Effector memory CD8-positive, alpha-beta T cell (primary cell): ENCODE measurements around the gene CHMP4B.

ENCODE experiments used
- ATAC-seq: fragments of 150-1000 bp; cut with Tn5 transposase; replicated peaks from 2 replicates; pipeline ENCODE4 v1.10.0; 2021; ENCODE audit warnings: mild to moderate bottlenecking, moderate library complexity
- DNase-seq, 3 experiments: peaks; one replicate each; pipeline ENCODE4 v3.0.0; 2021
- H3K27ac Mint-ChIP-seq, 2 donors: one replicate each; pipeline ENCODE4 v1.8.0; 2022; ENCODE audit warnings: mild to moderate bottlenecking in 2 of 2, mixed read lengths in 2 of 2, moderate library complexity in 2 of 2
- H3K27me3 Mint-ChIP-seq, 2 donors: one replicate each; pipeline ENCODE4 v1.8.0; 2022; ENCODE audit warnings: mixed read lengths in 2 of 2
- H3K36me3 Mint-ChIP-seq: one replicate; pipeline ENCODE4 v1.8.0; 2022; ENCODE audit warnings: mild to moderate bottlenecking, moderate library complexity, mixed read lengths; ENCODE audit not compliant: insufficient read depth
- H3K4me1 Mint-ChIP-seq, 2 donors: one replicate each; pipeline ENCODE4 v1.8.0; 2022; ENCODE audit warnings: low read depth in 2 of 2, mixed read lengths in 2 of 2
- H3K4me3 Mint-ChIP-seq, 2 donors: one replicate each; pipeline ENCODE4 v1.8.0; 2022; ENCODE audit warnings: mild to moderate bottlenecking in 2 of 2, mixed read lengths in 2 of 2, moderate library complexity in 2 of 2
- H3K9me3 Mint-ChIP-seq, 2 donors: one replicate each; pipeline ENCODE4 v1.8.0; 2022; ENCODE audit warnings: mixed read lengths in 2 of 2

Gene CHMP4B

DNA sequence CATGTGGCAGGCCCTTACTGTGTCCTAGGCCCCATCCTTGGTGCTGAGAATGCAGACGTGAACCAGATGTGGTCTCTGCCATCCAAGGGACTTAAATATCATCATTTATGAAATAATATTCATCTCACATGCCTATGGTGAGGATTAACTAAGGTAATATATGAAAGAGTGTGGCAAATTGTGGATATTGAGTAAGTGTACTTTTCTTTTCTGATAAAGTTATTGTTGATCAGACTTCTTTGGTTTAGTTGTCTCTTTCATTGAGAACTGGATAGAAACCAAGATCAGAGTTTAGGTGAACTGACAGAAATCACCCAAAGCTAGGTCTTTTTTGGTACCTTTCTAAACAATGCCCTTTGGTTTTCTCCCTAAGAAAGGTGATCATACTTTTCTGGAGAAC lies 5.0 kb downstream of the CHMP4B start:
- H3K27ac Mint-ChIP-seq = peak overlapping the region in 1 of 2 donors; percentile 23
- H3K4me1 Mint-ChIP-seq = peaks cover 61 to 81% of the 10 kb centered on the region in 2 donors
- ATAC-seq = no peak
- no peaks in the 10 kb centered on the region for H3K9me3 Mint-ChIP-seq
- no peak for DNase-seq
- peaks cover 13% of the 10 kb centered on the region for H3K36me3 Mint-ChIP-seq
- no peak overlapping the region for H3K4me3 Mint-ChIP-seq
- no peaks in the 10 kb centered on the region for H3K27me3 Mint-ChIP-seq

DNA sequence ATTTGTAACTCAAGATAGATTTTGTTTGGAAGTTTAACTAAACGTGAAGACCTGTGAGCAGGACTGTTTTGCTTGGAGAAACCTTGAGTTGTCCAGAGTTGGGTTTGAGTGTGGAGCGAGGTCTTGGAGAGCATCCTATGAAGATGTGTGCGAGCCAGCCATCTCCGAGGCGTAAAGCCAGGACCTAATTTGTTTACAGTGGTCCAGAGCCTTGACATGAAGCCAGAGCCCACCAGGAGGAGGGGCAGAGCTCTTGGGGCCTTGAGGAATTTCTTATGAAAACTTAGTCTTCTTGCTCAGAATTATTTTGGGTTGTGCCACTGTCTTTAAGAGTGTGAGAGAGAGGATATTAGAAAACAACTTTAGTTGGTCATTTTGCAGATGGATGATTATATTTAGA lies 6.3 kb downstream of the CHMP4B start:
- Mint-ChIP-seq H3K4me3 (no peak overlapping the region), H3K27me3 (no peaks in the 10 kb centered on the region), H3K27ac (peak overlapping the region in 1 of 2 donors; percentile 66), H3K4me1 (peaks cover 53 to 76% of the 10 kb centered on the region in 2 donors), H3K9me3 (no peaks in the 10 kb centered on the region), H3K36me3 (peaks cover 15% of the 10 kb centered on the region)
- ATAC-seq (no peak), DNase-seq (no peak)

DNA sequence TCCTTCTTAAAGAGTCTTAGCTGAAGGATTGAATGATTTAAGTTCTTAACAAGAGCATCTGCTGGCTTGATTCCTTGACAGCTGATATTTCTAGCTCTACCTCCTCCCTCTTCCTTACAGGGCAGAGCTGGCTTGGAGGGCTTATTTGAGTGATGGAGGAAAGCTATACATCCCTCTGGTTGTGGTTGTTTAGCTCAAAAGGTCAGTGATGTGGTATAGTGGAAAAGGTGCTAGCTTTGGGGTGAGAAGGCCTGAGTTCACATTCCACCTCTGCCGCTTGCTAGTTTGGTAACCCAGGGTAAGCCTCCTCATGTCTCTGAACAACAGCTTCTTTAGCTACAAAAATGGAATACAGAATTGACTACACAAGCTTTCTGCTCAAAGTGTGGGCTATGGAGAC lies 8.3 kb downstream of the CHMP4B start:
- DNase-seq (no peak), ATAC-seq (no peak)
- Mint-ChIP-seq H3K36me3 (peaks cover 19% of the 10 kb centered on the region), H3K9me3 (no peaks in the 10 kb centered on the region), H3K4me3 (no peak overlapping the region), H3K27me3 (no peaks in the 10 kb centered on the region), H3K4me1 (peaks cover 40 to 65% of the 10 kb centered on the region in 2 donors), H3K27ac (peak overlapping the region; percentile 19 to 66)

DNA sequence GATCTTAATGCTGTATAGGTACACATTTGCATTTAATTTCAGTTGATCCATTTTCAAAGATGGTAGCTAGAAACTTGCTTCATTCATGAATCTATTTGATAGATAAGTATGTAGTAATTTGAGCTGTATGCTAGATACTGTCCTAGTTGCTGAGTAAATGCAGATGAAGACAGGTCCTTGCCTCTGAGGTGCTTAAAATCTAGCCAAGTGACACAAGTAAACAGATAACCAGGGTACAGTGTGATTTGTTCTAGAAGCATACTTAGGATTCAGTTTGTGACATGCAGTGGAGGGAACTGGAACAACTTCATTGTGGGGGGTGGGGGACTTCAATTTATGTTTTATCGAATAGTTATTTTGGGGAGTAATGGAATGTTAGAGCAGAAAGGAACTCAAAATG lies 9.2 kb downstream of the CHMP4B start:
- Mint-ChIP-seq H3K27ac (peak overlapping the region in 1 of 2 donors; percentile 19), H3K36me3 (peaks cover 20% of the 10 kb centered on the region), H3K27me3 (no peaks in the 10 kb centered on the region), H3K4me1 (peaks cover 41 to 67% of the 10 kb centered on the region in 2 donors), H3K9me3 (no peaks in the 10 kb centered on the region), H3K4me3 (no peak overlapping the region)
- no peak for DNase-seq
- no peak for ATAC-seq

DNA sequence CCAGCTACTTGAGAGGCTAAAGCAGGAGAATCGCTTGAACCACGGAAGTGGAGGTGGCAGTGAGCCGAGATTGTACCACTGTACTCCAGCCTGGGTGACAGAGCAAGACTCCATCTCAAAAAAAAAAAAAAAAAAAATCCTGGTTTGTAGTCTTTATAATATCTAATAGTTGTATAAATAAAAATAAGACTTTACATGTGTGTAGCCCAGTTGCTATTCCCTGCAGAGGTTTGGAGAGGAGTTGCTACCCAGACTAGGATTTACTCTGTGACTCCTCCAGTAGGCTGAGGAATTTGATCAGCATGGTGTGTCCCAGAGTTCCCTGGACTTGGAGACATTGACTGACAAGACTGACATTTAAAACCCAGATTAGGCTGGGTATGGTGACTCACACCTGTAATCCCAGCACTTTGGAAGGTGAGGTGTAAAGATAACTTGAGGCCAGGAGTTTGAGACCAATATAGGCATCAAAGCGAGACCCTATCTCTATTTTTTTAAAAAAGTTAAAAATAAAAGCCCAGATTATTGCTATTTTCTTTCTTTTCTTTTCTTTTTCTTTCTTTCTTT lies 10.2 kb downstream of the CHMP4B start:
- H3K9me3 Mint-ChIP-seq = no peaks in the 10 kb centered on the region

DNA sequence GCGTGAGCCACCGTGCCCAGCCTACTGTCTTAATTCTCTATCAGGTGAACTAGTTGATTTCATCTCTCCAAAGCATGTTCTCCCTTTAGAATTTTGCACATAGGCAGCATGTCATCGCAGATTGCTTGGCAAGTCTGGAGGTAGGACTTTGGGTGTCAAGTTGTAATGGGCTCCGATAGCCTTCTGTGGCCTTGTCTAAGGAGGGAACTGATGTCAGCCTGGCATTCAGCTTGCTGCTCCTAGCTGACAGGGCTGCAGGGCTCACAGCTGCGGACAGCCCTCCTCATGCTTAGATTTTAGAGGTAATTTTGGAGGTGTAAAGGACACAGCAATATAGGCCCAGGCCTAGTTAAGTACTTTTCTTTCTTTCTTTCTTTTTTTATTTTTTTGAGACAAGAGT lies 11.3 kb downstream of the CHMP4B start:
- no peak for ATAC-seq
- peak overlapping the region in 1 of 2 donors; percentile 17 for H3K27ac Mint-ChIP-seq
- H3K9me3 Mint-ChIP-seq = no peaks in the 10 kb centered on the region
- DNase-seq = no peak
- H3K27me3 Mint-ChIP-seq = no peaks in the 10 kb centered on the region
- peaks cover 20% of the 10 kb centered on the region for H3K36me3 Mint-ChIP-seq
- peaks cover 48 to 67% of the 10 kb centered on the region in 2 donors for H3K4me1 Mint-ChIP-seq
- no peak overlapping the region for H3K4me3 Mint-ChIP-seq

More for the DNA sequence above, 10.2 kb downstream of the CHMP4B start:
- ATAC-seq (no peak), DNase-seq (no peak)
- Mint-ChIP-seq H3K27me3 (no peaks in the 10 kb centered on the region), H3K4me3 (no peak overlapping the region), H3K27ac (no peak overlapping the region), H3K4me1 (peaks cover 48 to 70% of the 10 kb centered on the region in 2 donors), H3K36me3 (peaks cover 20% of the 10 kb centered on the region)

DNA sequence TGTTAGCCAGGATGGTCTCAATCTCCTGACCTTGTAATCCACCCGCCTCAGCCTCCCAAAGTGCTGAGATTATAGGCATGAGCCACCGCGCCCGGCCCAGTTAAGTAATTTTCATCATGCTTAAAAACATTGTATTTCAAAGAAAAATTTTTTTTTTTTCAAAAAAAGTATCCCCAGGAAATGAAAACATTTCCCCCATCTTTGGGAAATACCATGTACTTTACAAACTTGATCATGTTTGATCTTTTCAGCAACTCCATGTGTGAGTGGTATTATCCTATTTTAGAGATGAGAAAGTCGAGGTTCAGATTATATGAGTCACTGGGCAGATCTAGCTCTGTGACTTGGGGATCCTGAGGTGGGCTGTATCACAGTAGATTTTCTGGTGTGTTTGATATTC lies 11.8 kb downstream of the CHMP4B start:
- Mint-ChIP-seq H3K4me1 (peaks cover 48 to 67% of the 10 kb centered on the region in 2 donors), H3K27me3 (no peaks in the 10 kb centered on the region), H3K9me3 (no peaks in the 10 kb centered on the region), H3K4me3 (no peak overlapping the region), H3K27ac (peak overlapping the region in 1 of 2 donors; percentile 17), H3K36me3 (peaks cover 20% of the 10 kb centered on the region)
- DNase-seq (no peak), ATAC-seq (no peak)

DNA sequence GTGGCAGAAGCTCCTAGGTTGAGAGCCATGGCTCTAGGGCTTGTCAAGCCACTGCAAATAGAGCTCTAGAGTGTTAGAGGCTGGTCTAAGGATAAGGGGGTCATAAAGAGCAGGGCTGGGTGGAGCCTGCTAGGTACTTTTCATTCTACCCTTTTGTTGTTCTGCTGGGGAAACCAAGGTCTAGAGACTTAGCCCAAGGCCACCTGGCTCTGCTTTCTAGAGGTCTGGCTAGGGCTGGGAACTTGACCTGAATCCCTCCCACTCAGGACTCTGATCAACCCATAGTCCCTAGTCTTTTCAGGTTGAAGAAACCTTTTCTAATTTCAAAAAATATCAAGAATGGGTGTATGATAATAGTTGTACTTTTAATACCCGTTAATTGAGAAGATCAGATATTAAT lies 13.7 kb downstream of the CHMP4B start:
- Mint-ChIP-seq H3K27me3 (no peaks in the 10 kb centered on the region), H3K9me3 (no peaks in the 10 kb centered on the region), H3K4me1 (peaks cover 49 to 66% of the 10 kb centered on the region in 2 donors), H3K27ac (peak overlapping the region in 1 of 2 donors; percentile 62), H3K4me3 (no peak overlapping the region), H3K36me3 (peaks cover 14% of the 10 kb centered on the region)
- ATAC-seq (no peak), DNase-seq (no peak)

DNA sequence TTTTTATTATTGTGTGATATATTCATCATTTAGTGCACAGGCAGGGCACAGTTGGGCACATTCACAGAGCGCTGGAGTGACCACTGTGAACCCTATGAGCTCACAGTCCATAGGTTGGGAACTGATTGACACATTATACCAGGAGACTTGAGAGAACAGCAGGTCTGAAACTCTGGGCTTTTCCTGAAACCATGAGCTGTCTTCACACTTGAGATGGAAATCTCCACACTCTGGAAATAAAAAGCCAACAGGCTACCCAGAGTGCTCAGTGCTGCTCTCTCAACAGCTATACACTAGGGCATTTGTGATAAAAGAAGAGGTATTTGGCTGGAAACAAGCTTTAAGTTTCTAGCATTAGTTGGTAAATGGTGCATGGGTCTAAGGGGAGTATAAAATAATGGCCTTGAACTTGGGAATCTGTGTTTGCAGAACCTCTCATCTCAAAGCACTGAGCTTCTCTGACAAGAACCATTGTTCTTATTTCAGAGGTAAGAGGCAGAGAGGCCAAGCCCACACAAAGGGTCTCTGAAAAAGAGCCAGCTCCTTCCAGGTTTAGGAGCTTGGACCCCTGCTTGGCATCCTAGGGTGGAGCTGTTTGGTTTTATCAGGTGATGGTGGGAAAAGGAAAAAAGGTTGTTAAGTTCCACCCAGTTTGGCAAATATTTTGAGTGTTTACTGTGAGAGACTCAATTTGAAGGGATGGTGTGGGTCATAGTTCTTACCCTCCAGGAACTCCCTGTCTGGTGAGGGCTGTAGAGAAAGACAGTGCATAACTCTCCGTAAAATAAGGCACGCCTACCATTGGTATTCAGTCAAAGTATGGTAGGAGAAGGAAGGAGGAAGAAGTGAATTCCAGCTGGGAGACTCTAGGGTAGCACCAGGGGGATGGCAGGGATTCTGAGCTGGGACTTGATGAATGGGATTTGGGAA lies 14.5 kb downstream of the CHMP4B start:
- Mint-ChIP-seq H3K36me3 (peaks cover 14% of the 10 kb centered on the region), H3K27ac (peak overlapping the region in 1 of 2 donors; percentile 56), H3K4me1 (peaks cover 49 to 68% of the 10 kb centered on the region in 2 donors), H3K4me3 (peak overlapping the region in 1 of 2 donors; percentile 1), H3K9me3 (no peaks in the 10 kb centered on the region), H3K27me3 (no peaks in the 10 kb centered on the region)
- no peak for ATAC-seq
- DNase-seq = no peak

DNA sequence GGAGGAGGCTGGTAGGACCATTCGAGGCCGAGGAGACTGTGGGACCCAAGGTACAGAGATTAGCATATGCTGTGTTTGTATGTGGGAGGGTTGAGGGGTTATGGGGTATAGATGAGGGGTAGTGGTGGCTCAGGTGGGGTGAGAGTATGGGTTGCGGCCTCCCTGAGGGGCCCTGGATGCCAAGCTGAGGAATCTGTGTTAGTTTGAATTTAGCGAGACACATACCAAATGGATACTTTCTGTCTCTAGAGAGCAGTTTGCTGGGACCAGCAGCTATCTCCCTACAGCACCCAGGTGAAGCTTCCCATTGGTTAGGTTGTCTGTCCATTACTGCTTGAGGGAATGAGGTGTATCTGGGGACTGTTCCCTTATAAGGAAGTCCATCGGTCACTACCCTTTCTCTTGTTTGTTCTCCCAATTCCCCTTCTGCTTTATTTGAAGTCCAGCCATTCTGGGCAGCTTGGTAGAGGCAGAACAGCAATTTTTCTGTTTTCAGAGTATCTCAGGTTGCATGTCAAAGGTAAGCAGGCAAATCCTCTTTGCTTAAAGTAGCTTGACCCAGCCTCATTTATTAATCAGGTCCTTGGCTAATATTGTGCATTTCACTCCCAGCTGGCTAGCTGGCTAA lies 15.2 kb downstream of the CHMP4B start:
- no peak for ATAC-seq
- Mint-ChIP-seq H3K36me3 (peaks cover 17% of the 10 kb centered on the region), H3K27ac (peak overlapping the region; percentile 39 to 56), H3K27me3 (no peaks in the 10 kb centered on the region), H3K4me1 (peaks cover 49 to 68% of the 10 kb centered on the region in 2 donors), H3K4me3 (peak overlapping the region in 1 of 2 donors; percentile 1), H3K9me3 (no peaks in the 10 kb centered on the region)
- DNase-seq = no peak

DNA sequence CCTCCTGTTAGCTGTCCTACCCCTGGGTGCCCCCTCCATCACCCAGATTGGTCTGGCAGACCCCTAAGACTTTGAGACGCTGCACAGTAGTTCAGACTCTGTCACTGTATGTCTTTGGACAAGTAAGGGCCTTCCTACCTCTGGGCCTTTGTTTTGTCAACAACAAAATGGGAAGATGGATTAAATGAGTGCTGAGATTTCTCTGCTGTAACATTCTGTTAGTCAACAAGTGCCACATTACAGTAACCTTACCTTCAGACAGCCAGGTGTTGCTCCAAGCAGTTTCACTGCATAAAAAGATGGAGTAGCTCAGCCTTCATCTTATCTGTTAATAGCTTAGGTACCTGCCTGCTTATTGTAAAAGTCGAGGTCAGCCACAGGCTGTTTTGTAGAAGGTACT lies 16.0 kb downstream of the CHMP4B start:
- peaks cover 50 to 67% of the 10 kb centered on the region in 2 donors for H3K4me1 Mint-ChIP-seq
- H3K4me3 Mint-ChIP-seq = no peak overlapping the region
- H3K36me3 Mint-ChIP-seq = peaks cover 24% of the 10 kb centered on the region
- no peaks in the 10 kb centered on the region for H3K27me3 Mint-ChIP-seq
- ATAC-seq = no peak
- H3K9me3 Mint-ChIP-seq = no peaks in the 10 kb centered on the region
- no peak for DNase-seq
- H3K27ac Mint-ChIP-seq = peak overlapping the region; percentile 24 to 39

DNA sequence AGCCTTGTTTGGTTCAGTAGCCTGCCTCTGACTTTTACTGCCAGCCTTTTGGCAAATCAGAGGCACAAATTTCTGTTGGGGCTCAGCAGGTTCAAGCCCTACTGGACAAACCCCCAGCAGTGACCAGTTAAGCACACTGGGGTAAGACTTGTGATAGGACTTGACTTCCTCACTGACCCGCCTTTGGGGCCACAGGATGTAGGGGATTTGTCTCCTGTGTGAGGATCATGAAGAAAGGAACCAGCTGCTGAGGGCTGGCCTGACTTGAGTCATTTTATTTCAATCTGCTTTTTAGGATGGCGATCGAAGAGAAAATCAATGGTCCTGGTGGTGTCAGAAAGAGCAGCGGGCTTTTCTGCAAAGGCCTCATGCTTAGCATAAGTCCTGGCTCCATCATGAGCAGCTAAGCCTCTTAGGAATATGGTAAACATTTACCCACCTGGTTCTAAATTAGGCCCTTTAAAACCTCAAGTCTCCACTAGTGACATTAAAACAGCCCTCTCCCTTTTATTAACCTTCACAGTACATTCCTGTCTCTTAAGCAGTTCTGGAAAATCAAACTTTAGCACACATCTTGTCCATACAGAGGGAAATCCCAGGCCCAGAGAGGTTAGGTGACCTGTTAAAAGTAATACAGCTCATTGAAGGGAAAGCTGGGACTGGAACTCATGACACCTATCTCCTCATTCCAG lies 16.6 kb downstream of the CHMP4B start:
- Mint-ChIP-seq H3K36me3 (peaks cover 23% of the 10 kb centered on the region), H3K4me1 (peaks cover 52 to 60% of the 10 kb centered on the region in 2 donors), H3K27ac (peak overlapping the region; percentile 16 to 24), H3K4me3 (peak overlapping the region in 1 of 2 donors; percentile 14), H3K27me3 (no peaks in the 10 kb centered on the region), H3K9me3 (no peaks in the 10 kb centered on the region)
- ATAC-seq (no peak), DNase-seq (no peak)

DNA sequence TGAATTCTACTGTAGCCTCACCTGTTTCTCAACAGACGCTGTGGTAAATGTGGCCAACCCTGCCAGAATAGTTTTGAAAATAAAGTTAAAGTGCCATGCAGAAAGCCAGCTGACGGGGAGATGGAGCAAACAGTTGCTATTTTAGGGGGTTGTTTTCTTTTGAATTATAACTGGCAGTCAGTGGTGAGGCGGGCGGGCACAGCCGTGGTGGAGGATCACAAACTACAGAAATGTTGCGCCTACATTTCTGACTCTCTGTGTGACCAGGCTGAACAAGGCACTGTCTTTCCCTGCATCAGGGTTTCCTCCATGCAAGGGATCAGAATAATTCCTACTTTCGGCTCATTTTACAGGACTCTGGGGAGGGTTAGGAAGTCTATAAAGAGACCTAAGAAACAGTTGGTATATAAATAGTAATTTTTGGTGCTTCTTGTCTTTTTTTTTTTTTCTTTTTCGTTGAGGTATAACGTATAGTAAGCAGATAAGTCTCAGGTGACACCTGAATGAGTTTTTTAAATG lies 17.2 kb downstream of the CHMP4B start:
- no peaks in the 10 kb centered on the region for H3K27me3 Mint-ChIP-seq
- H3K36me3 Mint-ChIP-seq = peaks cover 19% of the 10 kb centered on the region
- H3K4me3 Mint-ChIP-seq = no peak overlapping the region
- H3K9me3 Mint-ChIP-seq = no peaks in the 10 kb centered on the region
- H3K4me1 Mint-ChIP-seq = peaks cover 55 to 66% of the 10 kb centered on the region in 2 donors
- no peak for ATAC-seq
- DNase-seq = no peak
- H3K27ac Mint-ChIP-seq = peak overlapping the region; percentile 16 to 24
